HG03571 (cell line): ENCODE results near the gene TUBD1.
A peak's percentile ranks its signal among the peaks of the same experiment; 100 is the strongest.
"Not testable (repeated sequence)": the region's sequence is repeated elsewhere in the genome, so short reads cannot be mapped to it uniquely, and the experiment has no call there.

ENCODE experiments used
- ATAC-seq: cut with Tn5 transposase; IDR thresholded peaks from one replicate; pipeline ENCODE4 v1.9.1; 2021; ENCODE audit not compliant: unreplicated experiment

TUBD1 gene

GRCh38 chr17:59892924-59893675 lies at the start of gene TUBD1, which contains the start of gene RPS6KB1:
Gene TUBD1 (minus strand): TSS chr17:59892943. CDS start chr17:59891002, 1,941 bp downstream.
Gene RPS6KB1 (plus strand): TSS chr17:59893121. CDS start chr17:59893185, 64 bp downstream.
- ATAC-seq: peak; percentile 82

GRCh38 chr17:59941131-59941530 lies 48.4 kb upstream of the TUBD1 start:
- no peak for ATAC-seq

- ATAC-seq: not testable (repeated sequence)
These were observed 48.0 kb upstream of the TUBD1 start for GRCh38 chr17:59940697-59941096.

GRCh38 chr17:59933317-59933716 lies 40.6 kb upstream of the TUBD1 start:
- not testable (repeated sequence) for ATAC-seq

GRCh38 chr17:59930768-59931167 lies 38.0 kb upstream of the TUBD1 start:
- ATAC-seq: not testable (repeated sequence)

- ATAC-seq: not testable (repeated sequence)
These were observed 37.4 kb upstream of the TUBD1 start for GRCh38 chr17:59930121-59930520.

GRCh38 chr17:59920637-59921036 lies 27.9 kb upstream of the TUBD1 start:
- ATAC-seq: not testable (repeated sequence)

- ATAC-seq: no peak
These were observed 23.7 kb upstream of the TUBD1 start for GRCh38 chr17:59916446-59916845.

GRCh38 chr17:59914274-59914854 lies 21.6 kb upstream of the TUBD1 start:
- no peak for ATAC-seq

- ATAC-seq: no peak
These were observed 14.7 kb upstream of the TUBD1 start for GRCh38 chr17:59907467-59907866.

- ATAC-seq: no peak
These were observed 10.7 kb upstream of the TUBD1 start for GRCh38 chr17:59903455-59903854.

- ATAC-seq: no peak
These were observed 8.9 kb upstream of the TUBD1 start for GRCh38 chr17:59901604-59902003.

GRCh38 chr17:59899099-59899498 lies 6.4 kb upstream of the TUBD1 start:
- no peak for ATAC-seq

- no peak for ATAC-seq
These were observed 4.3 kb upstream of the TUBD1 start for GRCh38 chr17:59897090-59897489.

- no peak for ATAC-seq
These were observed 945 bp upstream of the TUBD1 start for GRCh38 chr17:59893676-59894100.

GRCh38 chr17:59892251-59892923 lies 356 bp downstream of the TUBD1 start:
- peak; percentile 60 for ATAC-seq

- ATAC-seq: no peak
These were observed 2.0 kb downstream of the TUBD1 start for GRCh38 chr17:59890720-59891119.

GRCh38 chr17:59888145-59888750 lies 4.5 kb downstream of the TUBD1 start:
- no peak for ATAC-seq

- ATAC-seq: no peak
These were observed 7.9 kb downstream of the TUBD1 start for GRCh38 chr17:59884861-59885260.

- ATAC-seq: no peak
These were observed 14.1 kb downstream of the TUBD1 start for GRCh38 chr17:59878624-59879023.

GRCh38 chr17:59877965-59878364 lies 14.8 kb downstream of the TUBD1 start:
- no peak for ATAC-seq
